Measurements from ENCODE around the gene MAP4K2.

MAP4K2 gene

DNA sequence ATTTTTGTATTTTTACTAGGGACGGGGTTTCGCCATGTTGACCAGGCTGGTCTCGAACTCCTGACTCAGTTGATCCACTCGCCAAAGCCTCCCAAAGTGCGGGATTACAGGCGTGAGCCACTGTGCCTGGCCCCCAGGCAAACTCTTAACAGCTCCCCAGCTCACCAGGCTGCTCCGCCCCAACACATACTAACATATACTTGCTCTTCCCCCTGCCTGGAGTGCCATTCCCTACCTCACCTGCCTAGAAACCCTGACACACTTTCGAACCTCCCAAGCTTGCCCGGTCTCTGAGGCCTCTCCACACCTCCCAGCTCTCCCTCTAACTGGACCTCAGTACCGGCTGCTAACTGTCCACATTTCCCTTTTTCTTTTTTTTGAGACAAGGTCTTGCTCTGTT, 8.5 kb downstream of the MAP4K2 start:
- no peaks in the 10 kb centered on the region for H3K4me1 ChIP-seq (ENCODE audit: insufficient read depth, low read length)
- no peaks in the 10 kb centered on the region for H4K20me1 ChIP-seq (ENCODE audit: insufficient read depth, low read length)
- no peak overlapping the region for H2AFZ ChIP-seq (ENCODE audit: low read depth, low read length)
- no peak overlapping the region for H3K9ac ChIP-seq (ENCODE audit: low read depth, low read length)
- ATAC-seq (ENCODE audit: insufficient read depth, low read depth) = no peak
- H3K27me3 ChIP-seq (ENCODE audit: insufficient read depth, low read length, poor library complexity) = no peaks in the 10 kb centered on the region
- no peak overlapping the region for H3K27ac ChIP-seq (ENCODE audit: low read length)
- no peak for DNase-seq
- H3K4me2 ChIP-seq (ENCODE audit: insufficient read depth, low read length) = no peak overlapping the region
- H3K36me3 ChIP-seq (ENCODE audit: insufficient read depth, low read length) = peaks cover 10% of the 10 kb centered on the region
- TF ChIP-seq EZH2 (IDR thresholded peaks at IDR 0.05; ENCODE audit: borderline replicate concordance, low read depth, low read length, severe bottlenecking) = no peak
- TF ChIP-seq, protein P1, sequence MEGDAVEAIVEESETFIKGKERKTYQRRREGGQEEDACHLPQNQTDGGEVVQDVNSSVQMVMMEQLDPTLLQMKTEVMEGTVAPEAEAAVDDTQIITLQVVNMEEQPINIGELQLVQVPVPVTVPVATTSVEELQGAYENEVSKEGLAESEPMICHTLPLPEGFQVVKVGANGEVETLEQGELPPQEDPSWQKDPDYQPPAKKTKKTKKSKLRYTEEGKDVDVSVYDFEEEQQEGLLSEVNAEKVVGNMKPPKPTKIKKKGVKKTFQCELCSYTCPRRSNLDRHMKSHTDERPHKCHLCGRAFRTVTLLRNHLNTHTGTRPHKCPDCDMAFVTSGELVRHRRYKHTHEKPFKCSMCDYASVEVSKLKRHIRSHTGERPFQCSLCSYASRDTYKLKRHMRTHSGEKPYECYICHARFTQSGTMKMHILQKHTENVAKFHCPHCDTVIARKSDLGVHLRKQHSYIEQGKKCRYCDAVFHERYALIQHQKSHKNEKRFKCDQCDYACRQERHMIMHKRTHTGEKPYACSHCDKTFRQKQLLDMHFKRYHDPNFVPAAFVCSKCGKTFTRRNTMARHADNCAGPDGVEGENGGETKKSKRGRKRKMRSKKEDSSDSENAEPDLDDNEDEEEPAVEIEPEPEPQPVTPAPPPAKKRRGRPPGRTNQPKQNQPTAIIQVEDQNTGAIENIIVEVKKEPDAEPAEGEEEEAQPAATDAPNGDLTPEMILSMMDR (IDR thresholded peaks at IDR 0.05; ENCODE audit: borderline replicate concordance, extremely low read depth, low read length, poor library complexity, severe bottlenecking) = no peak
- no peak overlapping the region for H3K4me3 ChIP-seq (ENCODE audit: low read depth in 1 of 2, low read length in 2 of 2)
- no peaks in the 10 kb centered on the region for H3K9me3 ChIP-seq (ENCODE audit: insufficient read depth, low read length, severe bottlenecking)
- H3K79me2 ChIP-seq (ENCODE audit: insufficient read depth, low read length) = no peaks in the 10 kb centered on the region

DNA sequence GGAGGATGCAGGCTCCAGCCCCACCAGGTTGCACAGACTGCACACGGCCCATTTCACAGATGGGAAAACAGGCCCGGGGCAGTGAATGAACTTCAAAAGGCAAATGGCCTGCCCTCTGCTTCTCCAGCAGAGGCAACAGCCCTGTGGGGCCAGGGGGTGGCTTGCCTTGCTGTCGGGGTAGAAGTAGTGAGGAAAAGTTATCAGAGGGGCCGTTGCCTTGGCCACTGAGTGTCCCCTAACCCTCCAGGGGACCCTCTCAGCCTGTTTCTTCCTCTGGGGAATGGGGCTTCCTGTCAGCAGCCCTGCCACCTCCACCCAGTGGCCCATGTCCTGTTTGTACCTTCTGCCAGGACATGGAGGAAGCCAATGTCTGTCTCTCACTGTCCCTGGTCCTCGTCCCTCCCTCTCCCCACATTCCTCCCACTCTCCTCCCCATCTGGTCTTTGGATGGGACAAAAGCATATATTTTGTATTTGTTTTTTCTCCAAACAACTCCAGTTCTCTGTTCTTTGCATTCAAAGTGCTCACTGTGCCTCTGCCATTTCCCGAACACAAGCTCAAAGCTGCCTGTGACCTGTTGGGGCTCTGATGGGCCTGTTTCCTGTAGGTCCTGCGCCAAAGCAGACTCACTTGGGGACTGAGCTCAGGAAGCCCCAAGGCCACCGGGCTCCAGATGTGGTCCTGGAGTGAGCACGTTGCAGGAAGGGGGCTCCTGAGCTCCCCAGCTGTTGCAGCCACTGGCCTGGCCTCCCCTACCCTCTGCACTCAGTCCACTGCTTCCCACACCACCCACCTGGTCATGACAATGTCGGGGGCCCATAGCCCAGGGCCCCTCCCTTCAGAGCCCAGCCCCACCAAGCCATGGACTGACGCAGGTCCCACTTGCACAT, 9.5 kb downstream of the MAP4K2 start:
- no peaks in the 10 kb centered on the region for H4K20me1 ChIP-seq (ENCODE audit: insufficient read depth, low read length)
- H3K27me3 ChIP-seq (ENCODE audit: insufficient read depth, low read length, poor library complexity) = no peaks in the 10 kb centered on the region
- H3K4me1 ChIP-seq (ENCODE audit: insufficient read depth, low read length) = no peaks in the 10 kb centered on the region
- no peak for ATAC-seq (ENCODE audit: insufficient read depth, low read depth)
- H3K27ac ChIP-seq (ENCODE audit: low read length) = no peak overlapping the region
- H2AFZ ChIP-seq (ENCODE audit: low read depth, low read length) = no peak overlapping the region
- H3K9ac ChIP-seq (ENCODE audit: low read depth, low read length) = no peak overlapping the region
- no peak for DNase-seq
- no peaks in the 10 kb centered on the region for H3K79me2 ChIP-seq (ENCODE audit: insufficient read depth, low read length)
- H3K36me3 ChIP-seq (ENCODE audit: insufficient read depth, low read length) = peaks cover 10% of the 10 kb centered on the region
- H3K4me2 ChIP-seq (ENCODE audit: insufficient read depth, low read length) = no peak overlapping the region
- no peaks in the 10 kb centered on the region for H3K9me3 ChIP-seq (ENCODE audit: insufficient read depth, low read length, severe bottlenecking)
- no peak overlapping the region for H3K4me3 ChIP-seq (ENCODE audit: low read depth in 1 of 2, low read length in 2 of 2)
- TF ChIP-seq, protein P1 (IDR thresholded peaks at IDR 0.05; ENCODE audit: borderline replicate concordance, extremely low read depth, low read length, poor library complexity, severe bottlenecking) = no peak
- no peak for TF ChIP-seq EZH2 (IDR thresholded peaks at IDR 0.05; ENCODE audit: borderline replicate concordance, low read depth, low read length, severe bottlenecking)

DNA sequence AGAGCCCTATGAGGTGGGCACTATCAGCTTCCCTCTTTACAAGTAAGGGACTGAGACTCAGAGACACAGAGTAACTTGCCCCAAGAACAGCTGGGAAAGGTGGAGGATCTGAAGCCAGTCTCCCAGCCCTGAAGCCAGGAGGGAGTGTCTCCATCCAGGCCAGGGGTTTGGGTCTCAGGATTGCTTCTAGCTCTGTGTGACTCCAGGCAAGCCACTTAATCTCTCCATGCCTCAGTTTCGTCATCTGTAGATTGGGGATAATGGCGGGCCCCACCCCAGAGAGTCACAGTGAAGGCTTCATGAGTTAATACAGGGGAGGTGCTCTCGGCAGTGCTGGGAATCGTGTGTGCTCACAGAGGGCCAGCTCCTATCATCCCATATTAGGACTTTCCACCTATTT, 10.5 kb downstream of the MAP4K2 start:
- Histone ChIP-seq H3K4me2 (ENCODE audit: insufficient read depth, low read length) (no peak overlapping the region), H3K79me2 (ENCODE audit: insufficient read depth, low read length) (no peaks in the 10 kb centered on the region), H2AFZ (ENCODE audit: low read depth, low read length) (no peak overlapping the region), H3K27ac (ENCODE audit: low read length) (no peak overlapping the region), H3K4me3 (ENCODE audit: low read depth in 1 of 2, low read length in 2 of 2) (no peak overlapping the region), H3K4me1 (ENCODE audit: insufficient read depth, low read length) (no peaks in the 10 kb centered on the region), H4K20me1 (ENCODE audit: insufficient read depth, low read length) (no peaks in the 10 kb centered on the region), H3K9me3 (ENCODE audit: insufficient read depth, low read length, severe bottlenecking) (no peaks in the 10 kb centered on the region), H3K27me3 (ENCODE audit: insufficient read depth, low read length, poor library complexity) (no peaks in the 10 kb centered on the region), H3K36me3 (ENCODE audit: insufficient read depth, low read length) (peaks cover 10% of the 10 kb centered on the region), H3K9ac (ENCODE audit: low read depth, low read length) (no peak overlapping the region)
- no peak for ATAC-seq (ENCODE audit: insufficient read depth, low read depth)
- TF ChIP-seq, protein P1 (IDR thresholded peaks at IDR 0.05; ENCODE audit: borderline replicate concordance, extremely low read depth, low read length, poor library complexity, severe bottlenecking) = no peak
- no peak for TF ChIP-seq EZH2 (IDR thresholded peaks at IDR 0.05; ENCODE audit: borderline replicate concordance, low read depth, low read length, severe bottlenecking)
- DNase-seq = no peak
